Cardiac muscle cell (in vitro differentiated cells and primary cell): Measurements from ENCODE around the gene TJP3. TPM values are rescaled to one million over a fixed set of nuclear protein-coding genes. Genes with fewer than 3 reads are reported as not detected.

Experiments used
- DNase-seq, 2 donors: peaks; one replicate each; pipeline versions ENCODE4 v3.0.0 to v3.0.0-alpha.2; 2010 to 2017; ENCODE audit warnings: low read depth in 1 of 2, low spot score in 1 of 2
- H3K27ac ChIP-seq: fragments of 200-600 bp; sonication (generic); 2 replicates; pipeline ENCODE4 v1.5.1; 2016
- H3K27me3 ChIP-seq: fragments of 200-600 bp; sonication (generic); 2 replicates; pipeline ENCODE4 v1.6.0; 2016; ENCODE audit warnings: control low read depth
- H3K36me3 ChIP-seq: fragments of 200-600 bp; sonication (generic); 2 replicates; pipeline ENCODE4 v1.5.1; 2016; ENCODE audit warnings: control low read depth
- H3K4me1 ChIP-seq: fragments of 200-600 bp; sonication (generic); 2 replicates; pipeline ENCODE4 v1.8.1; 2017; ENCODE audit warnings: low read depth, mild to moderate bottlenecking, mixed run types
- H3K4me3 ChIP-seq: fragments of 200-600 bp; sonication (generic); 2 replicates; pipeline ENCODE4 v1.5.1; 2016; ENCODE audit warnings: mild to moderate bottlenecking
- H3K9me3 ChIP-seq: fragments of 200-600 bp; sonication (generic); 2 replicates; pipeline ENCODE4 v1.5.1; 2017; ENCODE audit warnings: low read depth, mild to moderate bottlenecking, control low read depth
- polyA plus RNA-seq: library from polyadenylated mRNA; unstranded; fragments of >200 nt; fragmentation: Nextera tagmentation; extraction: Ambion mirVana; gene quantifications from 2 replicates; pipeline ENCODE4 v1.2.1, GENCODE V29; 2016
- total RNA-seq: library from RNA; depleted of rRNA; stranded (reverse); fragments of >200 nt; gene quantifications from 2 replicates; pipeline ENCODE4 v1.2.3, GENCODE V29; 2016
- TF ChIP-seq, protein P1 (sequence below): IDR thresholded peaks from 2 replicates; pipeline ENCODE4 v1.5.1; 2012; ENCODE audit warnings: low read depth, mild to moderate bottlenecking, low read length

The TJP3 gene
- total and polyA plus RNA-seq, 2 experiments from 2014 or later, result 5.0 to 5.2 TPM

DNA sequence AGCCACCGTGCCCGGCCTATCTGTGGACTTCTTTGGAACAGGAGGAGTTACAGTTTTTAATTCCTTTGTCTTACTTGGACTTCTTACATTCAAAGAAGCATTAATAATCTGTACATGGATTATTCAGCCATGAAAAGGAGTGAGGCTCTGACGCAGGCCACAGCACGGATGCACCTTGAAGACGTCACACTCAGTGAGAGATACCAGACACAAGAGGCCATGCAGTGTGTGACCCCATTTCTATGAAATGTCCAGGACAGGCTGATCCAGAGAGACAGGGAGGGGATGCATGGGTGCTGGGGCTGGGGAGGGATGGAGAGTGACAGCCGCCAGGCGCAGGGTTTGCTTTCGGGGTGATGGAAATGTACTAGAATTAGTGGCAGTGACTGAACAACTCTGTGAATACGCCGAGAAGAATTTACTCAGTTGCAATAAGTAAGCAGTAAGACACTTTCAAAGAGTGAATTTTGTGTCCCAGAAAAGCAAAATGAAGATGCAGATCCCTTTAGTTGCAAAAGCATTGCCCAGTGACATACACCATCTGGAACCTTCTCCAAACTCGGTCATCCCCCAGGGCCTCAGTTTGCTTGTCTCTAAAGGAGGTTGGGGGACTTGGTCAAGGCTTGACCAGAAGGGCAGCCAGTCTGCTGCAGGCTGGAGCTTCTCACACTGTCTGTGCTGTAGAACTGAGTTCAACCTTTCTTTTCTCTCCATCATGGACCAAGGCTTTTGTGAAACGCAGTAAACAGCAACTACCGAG lies 33.2 kb upstream of the TJP3 start:
- H3K9me3 ChIP-seq, result no peaks in the 10 kb centered on the region
- no peaks in the 10 kb centered on the region for H3K36me3 ChIP-seq
- DNase-seq, result no peak
- TF ChIP-seq, protein P1, sequence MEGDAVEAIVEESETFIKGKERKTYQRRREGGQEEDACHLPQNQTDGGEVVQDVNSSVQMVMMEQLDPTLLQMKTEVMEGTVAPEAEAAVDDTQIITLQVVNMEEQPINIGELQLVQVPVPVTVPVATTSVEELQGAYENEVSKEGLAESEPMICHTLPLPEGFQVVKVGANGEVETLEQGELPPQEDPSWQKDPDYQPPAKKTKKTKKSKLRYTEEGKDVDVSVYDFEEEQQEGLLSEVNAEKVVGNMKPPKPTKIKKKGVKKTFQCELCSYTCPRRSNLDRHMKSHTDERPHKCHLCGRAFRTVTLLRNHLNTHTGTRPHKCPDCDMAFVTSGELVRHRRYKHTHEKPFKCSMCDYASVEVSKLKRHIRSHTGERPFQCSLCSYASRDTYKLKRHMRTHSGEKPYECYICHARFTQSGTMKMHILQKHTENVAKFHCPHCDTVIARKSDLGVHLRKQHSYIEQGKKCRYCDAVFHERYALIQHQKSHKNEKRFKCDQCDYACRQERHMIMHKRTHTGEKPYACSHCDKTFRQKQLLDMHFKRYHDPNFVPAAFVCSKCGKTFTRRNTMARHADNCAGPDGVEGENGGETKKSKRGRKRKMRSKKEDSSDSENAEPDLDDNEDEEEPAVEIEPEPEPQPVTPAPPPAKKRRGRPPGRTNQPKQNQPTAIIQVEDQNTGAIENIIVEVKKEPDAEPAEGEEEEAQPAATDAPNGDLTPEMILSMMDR, result no peak
- H3K4me3 ChIP-seq, result no peak overlapping the region
- H3K27ac ChIP-seq, result no peak overlapping the region
- no peaks in the 10 kb centered on the region for H3K27me3 ChIP-seq
- H3K4me1 ChIP-seq, result peaks cover 13% of the 10 kb centered on the region

DNA sequence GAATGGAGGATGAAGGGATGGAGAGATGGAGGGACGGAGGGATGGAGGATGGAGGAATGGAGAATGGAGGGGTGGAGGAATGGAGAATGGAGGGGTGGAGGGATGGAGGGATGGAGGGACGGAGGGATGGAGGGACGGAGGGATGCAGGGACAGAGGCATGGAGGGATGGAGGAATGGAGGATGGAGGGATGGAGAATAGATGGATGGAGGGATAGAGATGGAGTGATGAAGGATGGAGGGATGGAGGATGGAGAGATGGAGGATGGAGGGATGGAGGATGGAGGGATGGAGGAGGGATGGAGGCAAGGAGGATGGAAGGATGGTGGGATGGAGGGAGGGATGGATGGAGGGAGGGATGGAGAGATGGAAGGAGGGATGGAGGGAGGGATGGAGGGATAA lies 30.0 kb upstream of the TJP3 start:
- H3K9me3 ChIP-seq, result no peaks in the 10 kb centered on the region
- H3K4me3 ChIP-seq, result no peak overlapping the region
- DNase-seq, result no peak
- H3K4me1 ChIP-seq, result no peaks in the 10 kb centered on the region
- H3K27ac ChIP-seq, result no peak overlapping the region
- H3K36me3 ChIP-seq, result no peaks in the 10 kb centered on the region
- TF ChIP-seq, protein P1, result no peak
- H3K27me3 ChIP-seq, result no peaks in the 10 kb centered on the region

DNA sequence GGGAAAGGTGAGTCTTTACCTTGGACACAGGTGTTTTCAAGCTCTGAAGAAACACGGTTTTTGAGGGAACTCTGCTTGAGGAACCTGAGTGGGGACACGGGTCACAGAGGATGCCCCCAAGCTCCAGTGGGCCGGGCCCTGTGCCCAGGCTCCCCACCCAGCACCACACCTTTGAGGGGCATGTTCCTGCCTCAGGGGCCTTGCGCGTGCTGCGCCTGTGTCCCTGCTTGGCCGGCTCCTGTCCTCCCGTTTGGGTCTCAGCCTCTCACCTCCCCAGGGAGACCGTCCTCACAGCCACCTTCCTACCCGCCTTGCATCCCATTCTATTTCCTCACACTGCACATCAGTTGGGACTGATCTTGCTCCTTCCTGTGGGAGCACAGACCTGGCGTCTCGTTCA lies 29.0 kb upstream of the TJP3 start:
- DNase-seq, result no peak
- TF ChIP-seq, protein P1, result no peak
- Histone ChIP-seq H3K27me3 (no peaks in the 10 kb centered on the region), H3K4me3 (no peak overlapping the region), H3K9me3 (no peaks in the 10 kb centered on the region), H3K36me3 (no peaks in the 10 kb centered on the region), H3K27ac (no peak overlapping the region), H3K4me1 (no peaks in the 10 kb centered on the region)

DNA sequence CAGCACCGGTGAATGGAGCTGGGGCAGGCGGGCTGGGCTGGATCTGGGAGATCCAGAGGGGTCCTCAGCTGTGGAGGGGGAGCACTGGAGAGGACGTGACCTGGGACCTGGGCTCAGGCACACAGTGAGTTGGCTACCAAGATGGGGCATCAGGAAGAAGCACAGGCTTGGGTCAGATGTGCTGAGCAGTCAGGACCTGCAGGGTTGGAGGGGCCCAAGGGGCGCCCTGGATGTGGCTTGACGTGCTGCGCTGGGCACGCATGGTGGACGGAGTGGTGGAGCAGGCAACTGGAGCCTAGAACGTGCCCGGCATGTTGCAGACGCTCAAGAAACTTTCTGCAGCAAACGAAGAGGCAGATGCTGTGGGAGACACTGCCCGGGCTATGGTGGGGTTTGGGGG lies 28.6 kb upstream of the TJP3 start:
- no peak overlapping the region for H3K27ac ChIP-seq
- TF ChIP-seq, protein P1, result no peak
- no peaks in the 10 kb centered on the region for H3K36me3 ChIP-seq
- no peaks in the 10 kb centered on the region for H3K27me3 ChIP-seq
- H3K4me1 ChIP-seq, result no peaks in the 10 kb centered on the region
- no peaks in the 10 kb centered on the region for H3K9me3 ChIP-seq
- H3K4me3 ChIP-seq, result no peak overlapping the region
- DNase-seq, result no peak

DNA sequence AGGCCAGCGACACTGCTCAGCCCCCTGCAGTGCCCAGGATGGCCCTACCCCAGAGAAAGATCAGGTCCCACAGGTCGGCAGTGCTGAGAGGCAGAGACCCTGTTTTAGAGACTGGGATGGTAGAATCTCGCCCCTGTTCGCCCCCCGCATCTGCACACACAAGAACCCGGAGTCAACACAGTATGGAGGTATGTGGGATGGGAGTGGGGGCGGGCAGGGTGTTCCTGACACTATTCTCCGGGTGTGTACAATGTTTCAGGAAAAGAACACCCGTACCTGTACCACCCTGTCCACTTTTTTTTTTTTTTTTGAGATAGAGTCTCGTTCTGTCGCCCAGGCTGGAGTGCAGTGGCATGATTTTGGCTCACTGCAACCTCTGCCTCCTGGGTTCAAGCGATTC lies 27.2 kb upstream of the TJP3 start:
- H3K27ac ChIP-seq, result no peak overlapping the region
- DNase-seq, result no peak
- TF ChIP-seq, protein P1, result no peak

More for the DNA sequence above, 27.2 kb upstream of the TJP3 start:
- Histone ChIP-seq H3K36me3 (no peaks in the 10 kb centered on the region), H3K9me3 (no peaks in the 10 kb centered on the region), H3K4me3 (no peak overlapping the region), H3K27me3 (no peaks in the 10 kb centered on the region), H3K4me1 (no peaks in the 10 kb centered on the region)
